ENCODE results near the gene SHROOM3. TPM values are rescaled to one million over a fixed set of nuclear protein-coding genes. Genes with fewer than 3 reads are reported as not detected.

Gene SHROOM3
- total and polyA plus RNA-seq, 4 donors, result 4.7 to 25.8 (median 8.7) TPM

DNA sequence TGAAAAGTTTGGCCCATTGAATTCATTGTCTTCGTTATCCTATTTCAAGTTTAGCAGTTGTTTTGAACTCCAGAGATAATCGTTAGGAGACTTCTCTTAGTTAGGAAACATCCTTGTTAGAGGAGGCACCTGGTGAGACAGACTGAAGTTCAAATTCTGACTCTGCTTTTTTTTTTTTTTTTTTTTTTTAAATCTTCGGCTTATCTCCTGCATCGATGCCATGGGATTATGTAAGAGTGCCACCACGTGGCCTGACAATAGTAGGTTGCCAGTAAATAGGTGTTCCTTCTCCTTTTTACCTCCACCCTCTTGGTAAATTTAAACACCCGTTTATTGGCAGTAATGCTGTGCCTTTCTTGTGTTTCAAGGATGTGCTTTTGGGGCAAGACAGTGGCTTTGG lies 313.6 kb downstream of the SHROOM3 start:
- Histone ChIP-seq H3K4me1 (ENCODE audit: control insufficient read depth in 4 of 4, insufficient read depth in 4 of 4, low read length in 3 of 4) (peaks cover 2 to 14% (median 4%) of the 10 kb centered on the region in 4 donors), H3K4me3 (ENCODE audit: low read depth in 1 of 3, low read length in 3 of 3) (no peak overlapping the region), H3K9me3 (ENCODE audit: control insufficient read depth in 4 of 4, low read length in 3 of 4) (no peaks in the 10 kb centered on the region), H3K36me3 (ENCODE audit: control insufficient read depth in 4 of 4, insufficient read depth in 3 of 4, low read depth in 1 of 4, low read length in 3 of 4) (peaks cover 0 to 7% (median 2%) of the 10 kb centered on the region in 4 donors), H3K27ac (ENCODE audit: low read depth in 1 of 2, low read length in 2 of 2) (no peak overlapping the region), H3K9ac (ENCODE audit: low read depth in 1 of 2, low read length in 2 of 2) (no peak overlapping the region), H3K27me3 (ENCODE audit: control insufficient read depth in 4 of 4, insufficient read depth in 4 of 4, low read length in 3 of 4) (no peaks in the 10 kb centered on the region)
- DNase-seq (ENCODE audit: low spot score), result no peak
- 17% methylated on average over 6 of the region's 6 CpGs for WGBS
- TF ChIP-seq EGR1 (IDR thresholded peaks at IDR 0.05; ENCODE audit: low read depth in 2 of 2) (no peak), RXRA (IDR thresholded peaks at IDR 0.05) (peak in 1 of 2 donors; percentile 34), RAD21 (IDR thresholded peaks at IDR 0.05) (peak; percentile 73 to 85), HNF4A (conservative IDR thresholded peaks at IDR 0.05) (peak; percentile 37 to 55), SP1 (IDR thresholded peaks at IDR 0.05) (no peak), JUND (IDR thresholded peaks at IDR 0.05) (peak in 1 of 2 donors; percentile 25), GABPA (IDR thresholded peaks at IDR 0.05 in 1 of 2, conservative IDR thresholded peaks at IDR 0.05 in 1 of 2) (no peak)

DNA sequence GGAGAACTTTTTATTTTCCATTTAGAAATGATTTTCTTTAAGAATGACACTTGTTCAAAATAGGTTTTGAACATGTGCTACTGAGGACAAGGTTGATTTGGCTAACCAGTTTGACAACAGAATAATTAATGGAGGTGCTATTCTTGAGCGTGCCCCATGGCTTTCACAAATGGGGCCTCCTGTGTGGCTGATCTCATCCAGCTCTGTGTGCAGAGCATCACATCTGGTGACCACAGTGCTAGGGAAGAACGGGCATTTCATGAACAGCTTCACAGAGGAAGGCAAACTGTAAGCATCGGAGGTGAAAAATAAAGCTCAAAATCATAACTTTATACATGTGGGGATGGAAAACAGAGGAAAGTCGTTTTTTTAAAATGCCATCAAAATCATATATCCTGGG lies 314.3 kb downstream of the SHROOM3 start:
- peaks cover 0 to 13% (median 4%) of the 10 kb centered on the region in 4 donors for H3K36me3 ChIP-seq (ENCODE audit: control insufficient read depth in 4 of 4, insufficient read depth in 3 of 4, low read depth in 1 of 4, low read length in 3 of 4)

More for the DNA sequence above, 314.3 kb downstream of the SHROOM3 start:
- H3K27me3 ChIP-seq (ENCODE audit: control insufficient read depth in 4 of 4, insufficient read depth in 4 of 4, low read length in 3 of 4), result no peaks in the 10 kb centered on the region
- H3K9me3 ChIP-seq (ENCODE audit: control insufficient read depth in 4 of 4, low read length in 3 of 4), result no peaks in the 10 kb centered on the region
- H3K27ac ChIP-seq (ENCODE audit: low read depth in 1 of 2, low read length in 2 of 2), result no peak overlapping the region
- 89% methylated on average over 4 of the region's 4 CpGs for WGBS
- TF ChIP-seq HNF4A (conservative IDR thresholded peaks at IDR 0.05) (no peak), FOXA1 (IDR thresholded peaks at IDR 0.05) (no peak), FOXA2 (IDR thresholded peaks at IDR 0.05) (no peak), JUND (IDR thresholded peaks at IDR 0.05) (no peak), RXRA (IDR thresholded peaks at IDR 0.05) (no peak), HNF4G (IDR thresholded peaks at IDR 0.05) (no peak), EGR1 (IDR thresholded peaks at IDR 0.05; ENCODE audit: low read depth in 2 of 2) (no peak)
- TF ChIP-seq, protein P1, sequence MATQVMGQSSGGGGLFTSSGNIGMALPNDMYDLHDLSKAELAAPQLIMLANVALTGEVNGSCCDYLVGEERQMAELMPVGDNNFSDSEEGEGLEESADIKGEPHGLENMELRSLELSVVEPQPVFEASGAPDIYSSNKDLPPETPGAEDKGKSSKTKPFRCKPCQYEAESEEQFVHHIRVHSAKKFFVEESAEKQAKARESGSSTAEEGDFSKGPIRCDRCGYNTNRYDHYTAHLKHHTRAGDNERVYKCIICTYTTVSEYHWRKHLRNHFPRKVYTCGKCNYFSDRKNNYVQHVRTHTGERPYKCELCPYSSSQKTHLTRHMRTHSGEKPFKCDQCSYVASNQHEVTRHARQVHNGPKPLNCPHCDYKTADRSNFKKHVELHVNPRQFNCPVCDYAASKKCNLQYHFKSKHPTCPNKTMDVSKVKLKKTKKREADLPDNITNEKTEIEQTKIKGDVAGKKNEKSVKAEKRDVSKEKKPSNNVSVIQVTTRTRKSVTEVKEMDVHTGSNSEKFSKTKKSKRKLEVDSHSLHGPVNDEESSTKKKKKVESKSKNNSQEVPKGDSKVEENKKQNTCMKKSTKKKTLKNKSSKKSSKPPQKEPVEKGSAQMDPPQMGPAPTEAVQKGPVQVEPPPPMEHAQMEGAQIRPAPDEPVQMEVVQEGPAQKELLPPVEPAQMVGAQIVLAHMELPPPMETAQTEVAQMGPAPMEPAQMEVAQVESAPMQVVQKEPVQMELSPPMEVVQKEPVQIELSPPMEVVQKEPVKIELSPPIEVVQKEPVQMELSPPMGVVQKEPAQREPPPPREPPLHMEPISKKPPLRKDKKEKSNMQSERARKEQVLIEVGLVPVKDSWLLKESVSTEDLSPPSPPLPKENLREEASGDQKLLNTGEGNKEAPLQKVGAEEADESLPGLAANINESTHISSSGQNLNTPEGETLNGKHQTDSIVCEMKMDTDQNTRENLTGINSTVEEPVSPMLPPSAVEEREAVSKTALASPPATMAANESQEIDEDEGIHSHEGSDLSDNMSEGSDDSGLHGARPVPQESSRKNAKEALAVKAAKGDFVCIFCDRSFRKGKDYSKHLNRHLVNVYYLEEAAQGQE (IDR thresholded peaks at IDR 0.05), result no peak
- TF ChIP-seq, protein P2, sequence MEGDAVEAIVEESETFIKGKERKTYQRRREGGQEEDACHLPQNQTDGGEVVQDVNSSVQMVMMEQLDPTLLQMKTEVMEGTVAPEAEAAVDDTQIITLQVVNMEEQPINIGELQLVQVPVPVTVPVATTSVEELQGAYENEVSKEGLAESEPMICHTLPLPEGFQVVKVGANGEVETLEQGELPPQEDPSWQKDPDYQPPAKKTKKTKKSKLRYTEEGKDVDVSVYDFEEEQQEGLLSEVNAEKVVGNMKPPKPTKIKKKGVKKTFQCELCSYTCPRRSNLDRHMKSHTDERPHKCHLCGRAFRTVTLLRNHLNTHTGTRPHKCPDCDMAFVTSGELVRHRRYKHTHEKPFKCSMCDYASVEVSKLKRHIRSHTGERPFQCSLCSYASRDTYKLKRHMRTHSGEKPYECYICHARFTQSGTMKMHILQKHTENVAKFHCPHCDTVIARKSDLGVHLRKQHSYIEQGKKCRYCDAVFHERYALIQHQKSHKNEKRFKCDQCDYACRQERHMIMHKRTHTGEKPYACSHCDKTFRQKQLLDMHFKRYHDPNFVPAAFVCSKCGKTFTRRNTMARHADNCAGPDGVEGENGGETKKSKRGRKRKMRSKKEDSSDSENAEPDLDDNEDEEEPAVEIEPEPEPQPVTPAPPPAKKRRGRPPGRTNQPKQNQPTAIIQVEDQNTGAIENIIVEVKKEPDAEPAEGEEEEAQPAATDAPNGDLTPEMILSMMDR (IDR thresholded peaks at IDR 0.05; ENCODE audit: low read depth, low read length, missing input control), result no peak
- peaks cover 2 to 14% (median 4%) of the 10 kb centered on the region in 4 donors for H3K4me1 ChIP-seq (ENCODE audit: control insufficient read depth in 4 of 4, insufficient read depth in 4 of 4, low read length in 3 of 4)
- no peak overlapping the region for H3K9ac ChIP-seq (ENCODE audit: low read depth in 1 of 2, low read length in 2 of 2)
- DNase-seq (ENCODE audit: low spot score), result no peak
- no peak overlapping the region for H3K4me3 ChIP-seq (ENCODE audit: low read depth in 1 of 3, low read length in 3 of 3)

Measured in liver (tissue), 9 donors.